IPS-15b (cell line): ENCODE measurements around the gene PCMT1.

Experiments
- H3K27me3 ChIP-seq: one replicate; pipeline ENCODE4 v1.6.1; 2013; ENCODE audit warnings: low read length; ENCODE audit not compliant: control insufficient read depth, insufficient read depth
- H3K36me3 ChIP-seq: one replicate; pipeline ENCODE4 v1.6.1; 2013; ENCODE audit warnings: low read length; ENCODE audit not compliant: control insufficient read depth, insufficient read depth
- H3K4me1 ChIP-seq: one replicate; pipeline ENCODE4 v1.6.1; 2013; ENCODE audit warnings: mild to moderate bottlenecking, low read length; ENCODE audit not compliant: control insufficient read depth, insufficient read depth
- H3K4me3 ChIP-seq: one replicate; pipeline ENCODE4 v1.5.1; 2013; ENCODE audit warnings: low read depth, low read length
- H3K9ac ChIP-seq: one replicate; pipeline ENCODE4 v1.6.1; 2013; ENCODE audit warnings: low read depth, mild to moderate bottlenecking, low read length
- H3K9me3 ChIP-seq: one replicate; pipeline ENCODE4 v1.6.1; 2013; ENCODE audit warnings: mild to moderate bottlenecking, low read length; ENCODE audit not compliant: control insufficient read depth, insufficient read depth

PCMT1 gene

GRCh38 chr6:149749594-149750135, at the start of gene PCMT1:
Gene PCMT1, plus strand, starts transcription at chr6:149749741. Its CDS starts 161 bp downstream, at chr6:149749902.
- Histone ChIP-seq H3K4me3 (peak within 1 kb of the TSS; percentile 98), H3K9ac (peak within 1 kb of the TSS; percentile 89), H3K27me3 (no peaks in the 10 kb centered on the region), H3K9me3 (no peaks in the 10 kb centered on the region), H3K36me3 (no peaks in the 10 kb centered on the region), H3K4me1 (peaks cover 5% of the 10 kb centered on the region)

DNA sequence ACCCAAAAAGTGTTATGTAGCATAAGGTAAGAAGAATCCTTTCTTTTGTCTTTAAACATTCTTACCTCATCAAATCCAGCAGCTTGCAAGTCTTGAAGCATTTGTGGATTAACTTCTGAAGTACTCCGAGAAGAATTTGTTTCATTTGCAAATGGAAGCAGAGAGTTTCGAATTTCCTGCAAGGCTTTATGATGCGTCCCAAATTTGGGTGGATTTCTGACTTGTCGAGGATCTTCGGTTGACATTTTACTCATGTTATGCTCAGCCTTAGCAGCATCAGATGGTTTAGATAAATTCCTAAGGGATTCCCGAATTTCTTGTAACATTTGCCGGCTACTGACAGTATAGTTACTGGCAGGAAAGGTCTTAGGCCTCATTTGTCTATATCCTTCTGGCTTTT, 47.8 kb upstream of the PCMT1 start:
- Histone ChIP-seq H3K4me1 (peaks cover 5% of the 10 kb centered on the region), H3K27me3 (no peaks in the 10 kb centered on the region), H3K36me3 (no peaks in the 10 kb centered on the region), H3K9ac (no peak overlapping the region), H3K9me3 (no peaks in the 10 kb centered on the region), H3K4me3 (no peak overlapping the region)

GRCh38 chr6:149711711-149712110, 37.8 kb upstream of the PCMT1 start:
- no peak overlapping the region for H3K4me3 ChIP-seq
- no peaks in the 10 kb centered on the region for H3K9me3 ChIP-seq
- H3K4me1 ChIP-seq = peaks cover 15% of the 10 kb centered on the region
- no peak overlapping the region for H3K9ac ChIP-seq
- no peaks in the 10 kb centered on the region for H3K27me3 ChIP-seq
- H3K36me3 ChIP-seq = no peaks in the 10 kb centered on the region

GRCh38 chr6:149714442-149714841, 35.1 kb upstream of the PCMT1 start:
- Histone ChIP-seq H3K36me3 (no peaks in the 10 kb centered on the region), H3K4me1 (peaks cover 4% of the 10 kb centered on the region), H3K9ac (no peak overlapping the region), H3K4me3 (no peak overlapping the region), H3K9me3 (no peaks in the 10 kb centered on the region), H3K27me3 (no peaks in the 10 kb centered on the region)

- Histone ChIP-seq H3K4me3 (peak overlapping the region; percentile 91), H3K27me3 (no peaks in the 10 kb centered on the region), H3K36me3 (no peaks in the 10 kb centered on the region), H3K9me3 (no peaks in the 10 kb centered on the region), H3K9ac (no peak overlapping the region), H3K4me1 (peaks cover 4% of the 10 kb centered on the region)
Measured at GRCh38 chr6:149716181-149716963, 33.2 kb upstream of the PCMT1 start.

DNA sequence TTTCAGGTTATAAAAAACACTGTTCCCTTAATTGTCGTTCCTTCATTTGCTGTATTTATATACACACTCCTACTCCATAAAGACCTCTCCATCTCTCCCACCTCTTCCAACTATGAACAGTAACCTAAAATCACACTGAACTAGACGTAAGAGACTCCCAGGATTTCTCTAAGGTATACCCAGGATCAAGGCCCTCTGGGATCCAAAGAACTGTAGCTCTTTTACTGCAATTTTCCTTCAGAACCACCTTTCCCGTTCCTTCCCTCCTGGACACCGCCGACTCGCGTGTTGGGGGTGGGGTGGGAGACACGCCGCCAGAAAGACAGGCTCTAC, 32.3 kb upstream of the PCMT1 start:
- Histone ChIP-seq H3K9me3 (no peaks in the 10 kb centered on the region), H3K27me3 (no peaks in the 10 kb centered on the region)

DNA sequence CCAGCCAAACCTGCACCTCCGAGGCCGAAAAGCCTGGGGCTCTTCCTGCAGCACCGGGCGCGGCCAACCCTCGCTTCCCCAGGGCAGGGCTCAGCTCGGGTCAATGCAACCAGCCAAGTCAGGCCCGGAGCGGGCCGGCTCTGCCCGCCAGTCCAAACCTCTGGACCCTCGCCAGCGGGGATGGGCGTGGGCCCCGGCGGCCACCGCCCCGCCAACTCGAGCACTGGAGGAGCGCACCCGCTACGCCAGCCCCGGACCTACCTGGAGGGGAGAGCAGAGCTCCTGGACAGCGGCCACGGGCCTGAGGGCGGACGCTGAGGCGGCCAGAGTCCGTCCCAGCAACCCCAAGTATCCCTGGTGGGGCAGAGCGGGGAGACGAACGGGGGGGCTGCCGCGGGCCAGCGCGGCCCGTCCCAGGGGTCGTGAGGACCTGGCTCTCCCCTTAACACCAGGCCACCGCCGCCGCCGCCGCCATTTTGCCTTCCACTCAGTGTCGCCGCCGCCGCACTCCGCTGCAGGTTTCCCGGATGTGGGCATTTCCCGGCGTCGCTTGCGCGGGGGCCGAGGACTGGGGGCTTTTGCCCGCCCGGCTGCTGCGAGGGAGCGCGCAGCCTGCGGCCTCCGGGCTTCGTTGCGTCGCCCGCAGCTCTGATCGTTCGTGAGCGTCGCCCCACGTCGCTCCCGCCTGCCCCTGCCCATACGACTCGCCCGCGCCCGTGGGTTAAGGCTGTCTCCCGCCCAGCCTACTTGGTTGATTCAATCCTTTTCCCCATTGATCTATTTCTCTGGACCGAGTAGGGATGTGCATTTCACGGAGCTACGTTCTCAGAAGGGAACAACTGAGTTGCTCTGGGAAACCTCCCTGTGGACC, 31.7 kb upstream of the PCMT1 start, which contains the start of gene LATS1:
Gene LATS1 (minus strand): TSS at position 514 of the 871 bp plus-strand sequence. CDS start 15,975 bp downstream, outside the sequence.
- H3K4me1 ChIP-seq = peaks cover 4% of the 10 kb centered on the region
- peak within 1 kb of the TSS; percentile 91 for H3K4me3 ChIP-seq
- peaks cover under 1% of the 10 kb centered on the region for H3K36me3 ChIP-seq
- no peaks in the 10 kb centered on the region for H3K9me3 ChIP-seq
- H3K27me3 ChIP-seq = no peaks in the 10 kb centered on the region
- peak within 1 kb of the TSS; percentile 97 for H3K9ac ChIP-seq

More for the DNA sequence above, 32.3 kb upstream of the PCMT1 start:
- peaks cover 4% of the 10 kb centered on the region for H3K4me1 ChIP-seq
- peak overlapping the region; percentile 97 for H3K9ac ChIP-seq
- H3K4me3 ChIP-seq = peak overlapping the region; percentile 91
- no peaks in the 10 kb centered on the region for H3K36me3 ChIP-seq

DNA sequence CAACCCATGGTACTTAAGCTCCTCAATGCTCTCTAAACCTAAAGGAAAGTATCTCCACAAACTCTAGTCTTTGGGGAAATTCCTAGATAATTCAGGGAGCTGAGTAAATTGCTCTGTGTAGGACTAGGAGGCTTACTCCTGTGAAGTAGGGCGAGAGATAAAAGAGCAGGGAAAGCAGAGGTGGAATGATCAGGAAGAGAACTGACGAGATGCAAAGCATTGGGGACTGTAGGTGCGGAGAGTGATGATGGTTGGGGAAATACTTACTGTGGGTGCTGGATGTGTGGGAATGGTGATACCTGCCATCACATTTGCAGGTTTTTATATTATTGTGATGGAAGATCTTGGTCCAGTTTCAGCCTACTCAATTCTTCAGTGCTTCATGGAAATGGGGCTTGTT, 30.0 kb upstream of the PCMT1 start:
- no peaks in the 10 kb centered on the region for H3K27me3 ChIP-seq
- no peak overlapping the region for H3K9ac ChIP-seq
- H3K4me1 ChIP-seq = peaks cover 4% of the 10 kb centered on the region
- H3K9me3 ChIP-seq = no peaks in the 10 kb centered on the region
- H3K4me3 ChIP-seq = no peak overlapping the region
- peaks cover 2% of the 10 kb centered on the region for H3K36me3 ChIP-seq

- H3K9me3 ChIP-seq = no peaks in the 10 kb centered on the region
- H3K4me3 ChIP-seq = no peak overlapping the region
- peaks cover 5% of the 10 kb centered on the region for H3K36me3 ChIP-seq
- H3K4me1 ChIP-seq = no peaks in the 10 kb centered on the region
- H3K9ac ChIP-seq = no peak overlapping the region
- no peaks in the 10 kb centered on the region for H3K27me3 ChIP-seq
Measured at GRCh38 chr6:149723262-149723661, 26.3 kb upstream of the PCMT1 start.

GRCh38 chr6:149723771-149724417, 25.6 kb upstream of the PCMT1 start:
- H3K4me1 ChIP-seq = no peaks in the 10 kb centered on the region
- H3K9me3 ChIP-seq = no peaks in the 10 kb centered on the region
- H3K9ac ChIP-seq = no peak overlapping the region
- H3K27me3 ChIP-seq = no peaks in the 10 kb centered on the region
- H3K4me3 ChIP-seq = no peak overlapping the region
- peaks cover 10% of the 10 kb centered on the region for H3K36me3 ChIP-seq

GRCh38 chr6:149725785-149726184, 23.8 kb upstream of the PCMT1 start:
- no peak overlapping the region for H3K4me3 ChIP-seq
- H3K9me3 ChIP-seq = no peaks in the 10 kb centered on the region
- no peaks in the 10 kb centered on the region for H3K27me3 ChIP-seq
- H3K36me3 ChIP-seq = peaks cover 14% of the 10 kb centered on the region
- H3K9ac ChIP-seq = no peak overlapping the region
- no peaks in the 10 kb centered on the region for H3K4me1 ChIP-seq
